HG03095 (cell line): ENCODE measurements around the gene SFT2D1.

Experiments used
- ATAC-seq: cut with Tn5 transposase; IDR thresholded peaks from one replicate; pipeline ENCODE4 v1.9.1; 2021; ENCODE audit warnings: moderate library complexity; ENCODE audit not compliant: unreplicated experiment

Gene SFT2D1

GRCh38 chr6:166278579-166279392 is 63.6 kb downstream of the SFT2D1 start:
- no peak for ATAC-seq

GRCh38 chr6:166277892-166278578 is 64.3 kb downstream of the SFT2D1 start:
- ATAC-seq = no peak

GRCh38 chr6:166277018-166277417 is 65.3 kb downstream of the SFT2D1 start:
- ATAC-seq = no peak

GRCh38 chr6:166275714-166276166 is 66.6 kb downstream of the SFT2D1 start:
- ATAC-seq = peak; percentile 73

GRCh38 chr6:166274739-166275370 is 67.5 kb downstream of the SFT2D1 start:
- ATAC-seq = no peak

GRCh38 chr6:166274163-166274562 is 68.2 kb downstream of the SFT2D1 start:
- ATAC-seq = no peak

- ATAC-seq = no peak
Observed at GRCh38 chr6:166271376-166271765, 71.0 kb downstream of the SFT2D1 start.

GRCh38 chr6:166270706-166271375 is 71.5 kb downstream of the SFT2D1 start:
- no peak for ATAC-seq
